ENCODE measurements around the gene TMEM269. TPM values are rescaled to one million over a fixed set of nuclear protein-coding genes. Genes with fewer than 3 reads are reported as not detected.

TMEM269 gene
- total and polyA plus RNA-seq, 9 of the 15 experiments (the other 6 are each of a cell fraction or from before 2014, with no cell fraction given): 0.09 to 0.49 (median 0.21) TPM

DNA sequence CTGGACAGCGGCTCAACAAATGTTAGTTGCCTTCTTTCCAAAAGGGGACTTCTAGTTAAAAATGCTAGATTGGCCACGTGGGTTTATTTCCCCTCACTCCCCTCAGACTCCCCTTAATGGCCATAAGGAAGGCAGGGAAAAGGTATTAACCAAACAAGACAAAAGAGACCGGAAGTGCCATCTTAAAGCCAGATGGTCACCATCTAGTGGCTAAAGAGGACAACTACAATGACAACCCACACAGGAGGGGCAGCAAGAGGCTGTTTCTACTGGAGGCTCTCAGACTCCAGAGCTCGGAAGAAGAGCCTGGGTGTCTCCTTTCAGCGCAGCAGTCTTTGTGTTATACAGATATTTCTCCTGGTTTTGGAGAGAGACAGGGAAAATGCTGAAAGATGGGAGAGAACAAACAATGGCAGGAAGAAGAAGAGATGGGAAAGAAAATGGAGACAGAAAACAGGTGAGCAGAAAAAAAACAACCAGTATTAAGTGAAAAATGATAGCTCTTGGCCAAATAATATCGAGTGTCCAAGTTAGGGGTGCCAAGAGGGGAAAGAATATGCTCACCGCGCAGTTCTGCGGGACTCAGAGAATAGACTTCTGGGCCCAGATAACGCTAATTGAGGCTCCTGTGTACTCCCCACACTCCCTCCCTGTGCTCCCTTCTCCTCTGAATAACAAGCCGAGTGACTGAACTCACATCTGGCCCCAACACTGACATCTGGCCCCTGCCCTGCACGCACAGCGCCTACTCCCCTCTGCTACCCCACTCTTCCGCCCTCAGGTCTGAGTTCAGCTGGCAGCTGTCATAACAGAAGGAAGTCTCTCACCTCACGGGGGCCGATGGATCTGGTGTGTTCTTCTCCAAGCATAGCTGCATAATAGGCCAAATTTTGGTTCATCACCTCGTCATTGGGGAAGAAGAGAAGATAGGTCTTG is 27.6 kb upstream of the TMEM269 start (continued):
- TF ChIP-seq KDM2B (CRISPR knock-in tag; IDR thresholded peaks at IDR 0.05) (no peak), NFIC (IDR thresholded peaks at IDR 0.05) (no peak), CREB5 (CRISPR knock-in tag; IDR thresholded peaks at IDR 0.05) (no peak), TOE1 (IDR thresholded peaks at IDR 0.05; ENCODE audit: borderline replicate concordance) (no peak), TOE1 (CRISPR knock-in tag; IDR thresholded peaks at IDR 0.05; ENCODE audit: borderline replicate concordance, low read depth) (no peak), ZNF561 (CRISPR knock-in tag; conservative IDR thresholded peaks at IDR 0.05) (no peak), SRF (CRISPR knock-in tag; IDR thresholded peaks at IDR 0.05) (0 out of 4 replicates have a peak, but pooled peaks of 1 of the 2 experiments have one; percentile 35), PHTF2 (CRISPR knock-in tag; IDR thresholded peaks at IDR 0.05) (no peak), KLF1 (tag; IDR thresholded peaks at IDR 0.05) (0 out of 2 replicates have a peak, but pooled peaks have one; percentile 28), ZNF217 (CRISPR knock-in tag; IDR thresholded peaks at IDR 0.05) (no peak), LARP7 (IDR thresholded peaks at IDR 0.05) (no peak), ZNF436 (CRISPR knock-in tag; IDR thresholded peaks at IDR 0.05) (no peak), MEF2A (IDR thresholded peaks at IDR 0.05; ENCODE audit: control insufficient read depth, low read depth, low read length) (no peak), ZNF133 (CRISPR knock-in tag; IDR thresholded peaks at IDR 0.05) (no peak), MCM5 (IDR thresholded peaks at IDR 0.05; ENCODE audit: low read depth) (no peak), TRIM24 (IDR thresholded peaks at IDR 0.05) (no peak), SNAPC5 (CRISPR knock-in tag; IDR thresholded peaks at IDR 0.05) (no peak), THRAP3 (IDR thresholded peaks at IDR 0.05; ENCODE audit: borderline replicate concordance) (no peak), DACH1 (IDR thresholded peaks at IDR 0.05; ENCODE audit: partially characterized antibody) (no peak), GABPB1 (CRISPR knock-in tag; IDR thresholded peaks at IDR 0.05) (peak; percentile 84), SUPT5H (IDR thresholded peaks at IDR 0.05) (no peak)
- TF ChIP-seq, protein P1, sequence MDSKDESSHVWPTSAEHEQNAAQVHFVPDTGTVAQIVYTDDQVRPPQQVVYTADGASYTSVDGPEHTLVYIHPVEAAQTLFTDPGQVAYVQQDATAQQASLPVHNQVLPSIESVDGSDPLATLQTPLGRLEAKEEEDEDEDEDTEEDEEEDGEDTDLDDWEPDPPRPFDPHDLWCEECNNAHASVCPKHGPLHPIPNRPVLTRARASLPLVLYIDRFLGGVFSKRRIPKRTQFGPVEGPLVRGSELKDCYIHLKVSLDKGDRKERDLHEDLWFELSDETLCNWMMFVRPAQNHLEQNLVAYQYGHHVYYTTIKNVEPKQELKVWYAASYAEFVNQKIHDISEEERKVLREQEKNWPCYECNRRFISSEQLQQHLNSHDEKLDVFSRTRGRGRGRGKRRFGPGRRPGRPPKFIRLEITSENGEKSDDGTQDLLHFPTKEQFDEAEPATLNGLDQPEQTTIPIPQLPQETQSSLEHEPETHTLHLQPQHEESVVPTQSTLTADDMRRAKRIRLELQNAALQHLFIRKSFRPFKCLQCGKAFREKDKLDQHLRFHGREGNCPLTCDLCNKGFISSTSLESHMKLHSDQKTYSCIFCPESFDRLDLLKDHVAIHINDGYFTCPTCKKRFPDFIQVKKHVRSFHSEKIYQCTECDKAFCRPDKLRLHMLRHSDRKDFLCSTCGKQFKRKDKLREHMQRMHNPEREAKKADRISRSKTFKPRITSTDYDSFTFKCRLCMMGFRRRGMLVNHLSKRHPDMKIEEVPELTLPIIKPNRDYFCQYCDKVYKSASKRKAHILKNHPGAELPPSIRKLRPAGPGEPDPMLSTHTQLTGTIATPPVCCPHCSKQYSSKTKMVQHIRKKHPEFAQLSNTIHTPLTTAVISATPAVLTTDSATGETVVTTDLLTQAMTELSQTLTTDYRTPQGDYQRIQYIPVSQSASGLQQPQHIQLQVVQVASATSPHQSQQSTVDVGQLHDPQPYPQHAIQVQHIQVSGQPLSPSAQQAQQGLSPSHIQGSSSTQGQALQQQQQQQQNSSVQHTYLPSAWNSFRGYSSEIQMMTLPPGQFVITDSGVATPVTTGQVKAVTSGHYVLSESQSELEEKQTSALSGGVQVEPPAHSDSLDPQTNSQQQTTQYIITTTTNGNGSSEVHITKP (IDR thresholded peaks at IDR 0.05; ENCODE audit: partially characterized antibody): no peak
- TF ChIP-seq, protein P2, sequence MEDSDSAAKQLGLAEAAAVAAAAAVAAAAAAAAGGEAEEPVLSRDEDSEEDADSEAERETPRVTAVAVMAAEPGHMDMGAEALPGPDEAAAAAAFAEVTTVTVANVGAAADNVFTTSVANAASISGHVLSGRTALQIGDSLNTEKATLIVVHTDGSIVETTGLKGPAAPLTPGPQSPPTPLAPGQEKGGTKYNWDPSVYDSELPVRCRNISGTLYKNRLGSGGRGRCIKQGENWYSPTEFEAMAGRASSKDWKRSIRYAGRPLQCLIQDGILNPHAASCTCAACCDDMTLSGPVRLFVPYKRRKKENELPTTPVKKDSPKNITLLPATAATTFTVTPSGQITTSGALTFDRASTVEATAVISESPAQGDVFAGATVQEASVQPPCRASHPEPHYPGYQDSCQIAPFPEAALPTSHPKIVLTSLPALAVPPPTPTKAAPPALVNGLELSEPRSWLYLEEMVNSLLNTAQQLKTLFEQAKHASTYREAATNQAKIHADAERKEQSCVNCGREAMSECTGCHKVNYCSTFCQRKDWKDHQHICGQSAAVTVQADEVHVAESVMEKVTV (CRISPR knock-in tag; IDR thresholded peaks at IDR 0.05): 0 out of 2 replicates have a peak, but pooled peaks have one; percentile 23
